Measurements from ENCODE around the gene MUCL3.
"Not testable (repeated sequence)": the region's sequence is repeated elsewhere in the genome, so short reads cannot be mapped to it uniquely, and the experiment has no call there.

MUCL3 gene

GRCh38 chr6:30979690-30980089 is 38.9 kb downstream of the MUCL3 start:
- no peak for DNase-seq (ENCODE audit: low spot score)

- no peak for DNase-seq (ENCODE audit: low spot score)
These were observed 41.4 kb downstream of the MUCL3 start for GRCh38 chr6:30981942-30982772.

GRCh38 chr6:30983439-30983838 is 42.7 kb downstream of the MUCL3 start, which contains the start of gene MUC21:
TSS of gene MUC21 (plus strand) at chr6:30983718. CDS start at chr6:30983959, 241 bp downstream.
- DNase-seq (ENCODE audit: low spot score) = no peak

GRCh38 chr6:30985490-30985889 is 44.7 kb downstream of the MUCL3 start:
- no peak for DNase-seq (ENCODE audit: low spot score)

- DNase-seq (ENCODE audit: low spot score) = no peak
These were observed 46.5 kb downstream of the MUCL3 start for GRCh38 chr6:30987304-30987703.

GRCh38 chr6:30988209-30988825 is 47.5 kb downstream of the MUCL3 start:
- no peak for DNase-seq (ENCODE audit: low spot score)

GRCh38 chr6:30990422-30991086 is 49.8 kb downstream of the MUCL3 start:
- no peak for DNase-seq (ENCODE audit: low spot score)

- DNase-seq (ENCODE audit: low spot score) = no peak
These were observed 51.1 kb downstream of the MUCL3 start for GRCh38 chr6:30991891-30992290.

- no peak for DNase-seq (ENCODE audit: low spot score)
These were observed 56.5 kb downstream of the MUCL3 start for GRCh38 chr6:30997301-30997700.

- DNase-seq (ENCODE audit: low spot score) = no peak
These were observed 58.0 kb downstream of the MUCL3 start for GRCh38 chr6:30998785-30999184.

- DNase-seq (ENCODE audit: low spot score) = not testable (repeated sequence)
These were observed 59.5 kb downstream of the MUCL3 start for GRCh38 chr6:31000067-31000860.

- DNase-seq (ENCODE audit: low spot score) = no peak
These were observed 60.6 kb downstream of the MUCL3 start for GRCh38 chr6:31001281-31001888.

- no peak for DNase-seq (ENCODE audit: low spot score)
These were observed 61.7 kb downstream of the MUCL3 start for GRCh38 chr6:31002471-31002870.

All from activated CD4-positive, alpha-beta T cell treated with anti-CD3 and anti-CD28 coated beads, Interleukin-2, Interleukin-4, amounts not matched to agents 100 ng/mL and 50 ng/mL, durations not matched to agents 16 hours and 8 hours (primary cell).